PC-9 (cell line): ENCODE measurements around the gene ASTN2.

Experiments used
- CTCF ChIP-seq: fragments of 200-600 bp; sonication (generic); conservative IDR thresholded peaks from 2 replicates; pipeline ENCODE4 v1.6.1; 2017; ENCODE audit warnings: mixed run types, antibody characterized with exemption, mild to moderate bottlenecking, moderate library complexity
- EZH2 ChIP-seq: fragments of 200-600 bp; sonication (generic); IDR thresholded peaks from 2 replicates; pipeline ENCODE4 v1.8.0; 2017; ENCODE audit warnings: antibody characterized with exemption, low read depth

GRCh38 chr9:117418111-117418510 lies 3.3 kb upstream of the ASTN2 start:
- no peak for TF ChIP-seq CTCF
- TF ChIP-seq EZH2, result no peak
